HEK293 (cell line): ENCODE data around the gene NLGN2.
A peak's percentile ranks its signal among the peaks of the same experiment; 100 is the strongest.

Experiments
- CTCF ChIA-PET: fragments of 350-600 bp; formaldehyde crosslinking; extraction: SDS; loops from one replicate; lab custom pipeline; 2021; ENCODE audit warnings: antibody characterized with exemption; lab: Yijun Ruan, JAX
- POLR2A ChIA-PET: fragments of 300-600 bp; formaldehyde crosslinking; extraction: SDS; loops from one replicate; lab custom pipeline; 2020; ENCODE audit warnings: antibody characterized with exemption, inconsistent platforms; lab: Yijun Ruan, JAX
- H3K27ac ChIP-seq: fragments of 200-500 bp; sonication (Bioruptor generic); 2 replicates; pipeline ENCODE4 v1.5.1; 2014; ENCODE audit warnings: low read depth, low read length, control low read depth, inconsistent platforms; ENCODE audit errors: extremely low read depth
- H3K36me3 ChIP-seq, 2 experiments: fragments of 200-500 bp in 1 of 2; sonication (Bioruptor generic) in 1 of 2; 1 replicate in 1 of 2; 2 replicates in 1 of 2; pipeline ENCODE4 v1.5.1; 2014 to 2017; ENCODE audit warnings: inconsistent platforms in 2 of 2, low read length in 2 of 2; ENCODE audit not compliant: control insufficient read depth in 2 of 2, insufficient read depth in 1 of 2
- H3K4me1 ChIP-seq: fragments of 200-500 bp; sonication (Bioruptor generic); 2 replicates; pipeline ENCODE4 v1.5.1; 2014; ENCODE audit warnings: mild to moderate bottlenecking, low read length, inconsistent platforms; ENCODE audit not compliant: control insufficient read depth, insufficient read depth
- H3K4me3 ChIP-seq: 2 replicates; pipeline ENCODE4 v1.5.1; 2011; ENCODE audit warnings: low read depth, mild to moderate bottlenecking, control low read depth, low read length, moderate library complexity
- H3K9me3 ChIP-seq: fragments of 200-500 bp; sonication (Bioruptor generic); 2 replicates; pipeline ENCODE4 v1.5.1; 2014; ENCODE audit warnings: low read depth, low read length, inconsistent platforms; ENCODE audit not compliant: control insufficient read depth, insufficient read depth
- BCL11B ChIP-seq: fragments of 450-650 bp; formaldehyde crosslinking; IDR thresholded peaks from 2 replicates; pipeline ENCODE4 v1.5.1; 2016; ENCODE audit warnings: low read depth, missing biosample characterization, missing genetic modification characterization
- GLIS2 ChIP-seq: fragments of 450-650 bp; formaldehyde crosslinking; IDR thresholded peaks from 2 replicates; pipeline ENCODE4 v1.5.1; 2016; ENCODE audit warnings: missing biosample characterization, missing genetic modification characterization
- PRDM1 ChIP-seq: fragments of 450-650 bp; formaldehyde crosslinking; IDR thresholded peaks from 2 replicates; pipeline ENCODE4; 2016; ENCODE audit warnings: missing biosample characterization, missing genetic modification characterization
- SP3 ChIP-seq: fragments of 450-650 bp; formaldehyde crosslinking; IDR thresholded peaks from 2 replicates; pipeline ENCODE4 v1.5.1; 2016; ENCODE audit warnings: missing biosample characterization, missing genetic modification characterization
- SP7 ChIP-seq: fragments of 450-650 bp; formaldehyde crosslinking; IDR thresholded peaks from 2 replicates; pipeline ENCODE4 v1.5.1; 2016; ENCODE audit warnings: missing biosample characterization, missing genetic modification characterization
- ZBTB17 ChIP-seq: fragments of 450-650 bp; formaldehyde crosslinking; IDR thresholded peaks from 2 replicates; pipeline ENCODE4 v1.5.1; 2016; ENCODE audit warnings: missing biosample characterization, missing genetic modification characterization
- ZBTB26 ChIP-seq: fragments of 450-650 bp; formaldehyde crosslinking; optimal IDR thresholded peaks from 2 replicates; pipeline ENCODE3; 2016; ENCODE audit warnings: missing biosample characterization, mild to moderate bottlenecking, missing genetic modification characterization
- ZBTB6 ChIP-seq: fragments of 450-650 bp; formaldehyde crosslinking; IDR thresholded peaks from 2 replicates; pipeline ENCODE4 v1.5.1; 2017; ENCODE audit warnings: missing biosample characterization, missing genetic modification characterization
- ZBTB7A ChIP-seq: fragments of 450-650 bp; formaldehyde crosslinking; IDR thresholded peaks from 2 replicates; pipeline ENCODE4 v1.5.1; 2016; ENCODE audit warnings: low read depth, missing biosample characterization, missing genetic modification characterization
- ZFHX2 ChIP-seq: fragments of 450-650 bp; formaldehyde crosslinking; conservative IDR thresholded peaks from 2 replicates; pipeline ENCODE4 v1.5.1; 2016; ENCODE audit warnings: missing biosample characterization, missing genetic modification characterization
- ZFP69B ChIP-seq: fragments of 450-650 bp; formaldehyde crosslinking; IDR thresholded peaks from 2 replicates; pipeline ENCODE4 v1.5.1; 2016; ENCODE audit warnings: missing biosample characterization, missing genetic modification characterization
- ZNF214 ChIP-seq: fragments of 450-650 bp; formaldehyde crosslinking; IDR thresholded peaks from 2 replicates; pipeline ENCODE4 v1.5.1; 2017; ENCODE audit warnings: missing biosample characterization, mild to moderate bottlenecking, missing genetic modification characterization, borderline replicate concordance
- ZNF335 ChIP-seq: fragments of 450-650 bp; formaldehyde crosslinking; conservative IDR thresholded peaks from 2 replicates; pipeline ENCODE4 v1.5.1; 2016; ENCODE audit warnings: missing biosample characterization, missing genetic modification characterization
- ZNF366 ChIP-seq: fragments of 450-650 bp; formaldehyde crosslinking; conservative IDR thresholded peaks from 2 replicates; pipeline ENCODE4 v1.5.1; 2016; ENCODE audit warnings: missing biosample characterization, missing genetic modification characterization
- ZNF600 ChIP-seq: fragments of 450-650 bp; formaldehyde crosslinking; IDR thresholded peaks from 2 replicates; pipeline ENCODE4 v1.5.1; 2016; ENCODE audit warnings: missing biosample characterization, missing genetic modification characterization
- ZNF639 ChIP-seq: fragments of 450-650 bp; formaldehyde crosslinking; IDR thresholded peaks from 2 replicates; pipeline ENCODE4 v1.5.1; 2016; ENCODE audit warnings: missing biosample characterization, missing genetic modification characterization
- ZNF692 ChIP-seq: fragments of 450-650 bp; formaldehyde crosslinking; IDR thresholded peaks from 2 replicates; pipeline ENCODE4 v1.5.1; 2016; ENCODE audit warnings: missing biosample characterization, missing genetic modification characterization
- TF ChIP-seq, protein P1 (sequence below): fragments of 450-650 bp; formaldehyde crosslinking; IDR thresholded peaks from 2 replicates; pipeline ENCODE4 v1.5.1; 2016; ENCODE audit warnings: missing biosample characterization, missing genetic modification characterization

NLGN2 gene

DNA sequence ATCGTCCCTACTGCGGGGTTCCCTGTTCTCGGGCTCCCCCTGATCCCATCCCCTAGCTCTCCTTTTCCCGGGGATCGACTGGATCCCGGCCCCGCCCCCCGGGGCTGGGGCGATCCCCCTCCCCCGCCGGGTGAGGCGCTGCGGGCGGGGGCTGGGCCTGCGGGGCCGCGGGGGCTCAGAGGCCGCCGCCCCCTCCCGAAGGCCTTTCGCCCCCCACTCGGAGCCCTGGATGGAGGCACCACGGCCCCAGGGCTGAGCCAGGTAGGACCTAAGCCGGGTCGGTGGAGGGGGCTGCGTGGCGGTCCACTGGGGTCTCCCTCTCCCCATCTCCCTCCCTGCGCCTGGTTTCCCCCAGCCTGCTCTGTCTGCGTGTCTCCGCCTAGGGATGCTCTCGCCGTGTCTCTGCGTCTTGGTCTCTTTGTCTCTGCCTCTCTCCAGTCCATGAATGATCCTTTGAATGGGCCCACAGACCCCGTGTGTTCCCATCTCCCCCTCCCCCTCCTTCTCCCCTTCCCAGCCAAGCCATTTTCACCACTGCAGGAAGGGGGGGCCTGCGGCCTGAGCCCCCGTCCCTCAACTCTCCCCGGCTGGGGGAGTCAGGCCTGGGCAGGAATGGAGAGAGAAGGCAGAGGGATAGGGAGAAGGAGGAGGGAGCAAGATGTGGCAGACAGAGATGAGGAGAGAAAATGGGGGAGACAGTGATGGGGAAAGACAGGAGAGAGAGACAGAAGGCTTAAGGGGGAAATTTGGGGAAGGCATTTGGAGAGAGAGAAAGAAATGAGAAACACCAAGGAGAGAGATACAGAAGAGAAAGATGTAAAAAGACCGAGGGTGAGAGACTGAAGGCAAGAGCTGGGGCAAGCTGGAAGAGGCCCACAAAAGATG, 2.1 kb upstream of the NLGN2 start:
- CTCF ChIA-PET, result interaction anchor here (1.0 to 1.7 kb wide), 2 partner anchors 13 to 31 kb away, joined by 4 to 5 read pairs; no protein-coding TSS in a partner anchor
- POLR2A ChIA-PET, result interaction anchor here (0.6 to 3.2 kb wide), 6 partner anchors 11 to 1357 kb away, joined by 3 to 31 read pairs (median 4); partner anchors contain the start of genes POLR2A and TMEM102
- peak; percentile 21; the same call in 1 of the 2 replicates for TF ChIP-seq GLIS2 (tag by site-specific recombination)
- peak; percentile 11; the same call in 1 of the 2 replicates for TF ChIP-seq ZBTB7A (tag by site-specific recombination)
- peak; percentile 41; the same call in 1 of the 2 replicates for TF ChIP-seq SP3 (tag by site-specific recombination)
- TF ChIP-seq ZFHX2 (tag by site-specific recombination), result 0 out of 2 replicates have a peak, but pooled peaks have one; percentile 25
- peak; percentile 60; the same call in 1 of the 2 replicates for TF ChIP-seq ZNF600 (tag by site-specific recombination)
- TF ChIP-seq ZNF335 (tag by site-specific recombination), result peak; percentile 19
- no peak for TF ChIP-seq ZBTB26
- peak; percentile 91 for TF ChIP-seq PRDM1 (tag by site-specific recombination)
- TF ChIP-seq SP7 (tag by site-specific recombination), result 0 out of 2 replicates have a peak, but pooled peaks have one; percentile 5
- no peak; the same call in 1 of the 2 replicates for TF ChIP-seq ZFP69B (tag by site-specific recombination)
- no peak for TF ChIP-seq ZBTB6
- peak; percentile 35; the same call in 1 of the 2 replicates for TF ChIP-seq ZNF692 (tag by site-specific recombination)
- TF ChIP-seq ZNF639 (tag by site-specific recombination), result peak; percentile 32; the same call in 1 of the 2 replicates
- no peak for TF ChIP-seq ZNF214 (tag by site-specific recombination)
- peak; percentile 82 for TF ChIP-seq ZBTB17 (tag by site-specific recombination)
- no peak for TF ChIP-seq BCL11B (tag by site-specific recombination)
- peak; percentile 91 for TF ChIP-seq ZNF366
- TF ChIP-seq, protein P1, sequence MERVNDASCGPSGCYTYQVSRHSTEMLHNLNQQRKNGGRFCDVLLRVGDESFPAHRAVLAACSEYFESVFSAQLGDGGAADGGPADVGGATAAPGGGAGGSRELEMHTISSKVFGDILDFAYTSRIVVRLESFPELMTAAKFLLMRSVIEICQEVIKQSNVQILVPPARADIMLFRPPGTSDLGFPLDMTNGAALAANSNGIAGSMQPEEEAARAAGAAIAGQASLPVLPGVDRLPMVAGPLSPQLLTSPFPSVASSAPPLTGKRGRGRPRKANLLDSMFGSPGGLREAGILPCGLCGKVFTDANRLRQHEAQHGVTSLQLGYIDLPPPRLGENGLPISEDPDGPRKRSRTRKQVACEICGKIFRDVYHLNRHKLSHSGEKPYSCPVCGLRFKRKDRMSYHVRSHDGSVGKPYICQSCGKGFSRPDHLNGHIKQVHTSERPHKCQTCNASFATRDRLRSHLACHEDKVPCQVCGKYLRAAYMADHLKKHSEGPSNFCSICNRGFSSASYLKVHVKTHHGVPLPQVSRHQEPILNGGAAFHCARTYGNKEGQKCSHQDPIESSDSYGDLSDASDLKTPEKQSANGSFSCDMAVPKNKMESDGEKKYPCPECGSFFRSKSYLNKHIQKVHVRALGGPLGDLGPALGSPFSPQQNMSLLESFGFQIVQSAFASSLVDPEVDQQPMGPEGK (tag by site-specific recombination), result peak; percentile 75
- peak overlapping the region; percentile 31; the same call in 1 of the 2 replicates for H3K27ac ChIP-seq
- peak overlapping the region; percentile 69 for H3K4me3 ChIP-seq
- H3K4me1 ChIP-seq, result peaks cover 8% of the 10 kb centered on the region
- H3K36me3 ChIP-seq, result peaks cover 9 to 29% of the 10 kb centered on the region in 2 experiments; a peak in 2 of 3 replicates
- no peaks in the 10 kb centered on the region for H3K9me3 ChIP-seq
